ENCODE measurements around the gene GPR176.
"Not testable (repeated sequence)": the region's sequence is repeated elsewhere in the genome, so short reads cannot be mapped to it uniquely, and the experiment has no call there.

Gene GPR176

DNA sequence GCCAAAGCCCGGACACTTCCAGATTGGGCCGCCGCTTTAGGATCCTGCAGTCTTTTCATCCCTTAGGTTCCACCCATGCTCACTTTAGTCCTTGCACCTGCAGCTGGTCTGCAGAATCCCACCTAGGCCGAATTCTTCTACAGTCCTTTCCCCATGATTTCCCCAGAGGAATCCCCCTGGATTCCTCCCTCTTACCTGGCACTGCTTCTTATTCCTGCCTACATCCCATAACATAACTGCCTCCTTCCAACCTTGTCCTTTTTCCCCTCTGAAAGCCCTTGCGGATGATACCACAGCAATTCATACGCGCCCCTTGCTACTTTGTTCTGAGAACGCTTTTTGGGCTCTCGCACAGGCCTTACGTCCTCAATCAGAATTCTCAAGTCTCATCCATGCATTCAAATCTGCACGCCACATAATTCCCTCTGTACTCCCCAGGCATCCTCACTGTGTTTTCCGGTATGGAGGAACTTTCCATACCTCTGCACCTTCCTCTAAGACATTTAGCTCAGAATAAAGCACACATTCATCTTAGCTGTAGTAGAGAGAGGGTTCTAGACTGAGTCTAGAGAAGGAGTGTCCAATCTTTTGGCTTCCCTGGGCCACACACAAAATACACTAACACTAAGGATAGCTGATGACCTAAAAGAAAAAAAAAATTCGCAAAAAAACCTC is 14.5 kb upstream of the GPR176 start:
- no peak for DNase-seq

DNA sequence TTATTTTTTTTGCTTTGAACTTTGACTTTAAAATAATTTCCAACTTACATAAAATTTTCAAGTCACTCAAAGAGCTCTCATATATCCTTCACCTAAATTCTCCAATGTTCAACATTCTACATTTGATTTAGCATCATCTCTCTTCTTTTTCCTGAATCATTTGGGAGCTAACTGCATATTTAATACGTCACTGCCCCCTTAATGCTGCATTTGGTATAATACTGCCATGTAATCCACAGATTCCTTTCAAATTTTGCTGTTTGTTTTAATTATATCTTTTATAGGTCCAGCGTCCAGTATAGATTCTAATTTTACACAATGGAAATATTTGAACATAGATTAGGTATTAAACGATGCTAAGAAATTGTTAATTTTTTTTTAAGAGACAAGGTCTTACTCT is 11.5 kb upstream of the GPR176 start:
- no peak for DNase-seq

- DNase-seq = no peak
These were observed 6.5 kb upstream of the GPR176 start for GRCh38 chr15:39926526-39926925.

DNA sequence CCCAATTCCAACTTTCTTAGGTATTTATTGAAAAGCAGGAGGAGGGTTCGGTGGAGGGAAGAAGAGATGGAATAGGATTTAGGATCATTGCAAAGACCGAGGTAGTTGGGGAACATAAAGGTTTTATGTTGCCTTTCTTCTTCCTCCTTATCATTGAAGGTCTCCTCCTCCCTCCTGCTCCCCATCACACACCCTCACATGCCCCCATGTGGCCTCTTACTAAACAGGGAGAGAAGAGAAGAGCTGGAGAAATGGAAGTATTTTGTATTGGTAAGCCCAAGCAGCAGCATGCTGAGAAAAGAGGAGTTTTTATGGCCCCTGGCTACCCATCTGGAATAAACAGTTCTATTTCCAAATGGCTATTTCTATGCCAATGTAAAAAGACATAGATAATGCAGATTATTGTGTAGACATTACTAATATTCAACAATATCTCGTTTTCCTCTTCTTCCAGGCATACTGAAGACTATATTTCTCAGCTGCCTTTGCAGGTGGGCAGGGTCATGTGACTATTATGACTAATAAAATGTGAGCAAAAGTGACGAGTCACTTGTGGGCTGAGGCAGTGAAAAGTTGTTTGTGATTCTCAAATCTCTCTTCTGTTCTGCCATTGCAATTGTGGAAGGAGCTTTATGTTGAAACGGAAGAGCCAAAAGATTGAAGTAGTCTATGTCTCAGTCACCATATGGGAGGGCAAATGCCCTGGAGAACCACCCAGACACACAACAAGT is 5.2 kb upstream of the GPR176 start:
- DNase-seq = no peak

- no peak for DNase-seq
These were observed 4.4 kb upstream of the GPR176 start for GRCh38 chr15:39924437-39924836.

- DNase-seq = no peak
These were observed 2.5 kb upstream of the GPR176 start for GRCh38 chr15:39922462-39923092.

DNA sequence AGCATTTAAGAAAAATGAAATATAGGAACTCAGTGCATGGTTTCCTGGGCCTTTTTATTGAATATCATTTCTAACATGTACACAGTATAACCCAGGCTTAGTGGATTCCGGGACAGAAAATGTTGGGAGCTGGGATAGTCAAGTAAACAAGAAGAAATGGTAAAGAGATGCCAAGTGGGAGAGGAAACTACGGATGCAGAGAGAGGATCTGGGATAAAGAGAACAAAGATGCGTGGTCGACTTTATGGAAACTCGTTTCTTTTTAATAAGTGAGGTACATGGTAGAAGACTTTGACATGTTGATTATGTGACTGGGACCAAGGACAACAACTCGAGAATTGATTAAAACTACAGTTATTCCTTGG is 1.2 kb upstream of the GPR176 start:
- DNase-seq = no peak

DNA sequence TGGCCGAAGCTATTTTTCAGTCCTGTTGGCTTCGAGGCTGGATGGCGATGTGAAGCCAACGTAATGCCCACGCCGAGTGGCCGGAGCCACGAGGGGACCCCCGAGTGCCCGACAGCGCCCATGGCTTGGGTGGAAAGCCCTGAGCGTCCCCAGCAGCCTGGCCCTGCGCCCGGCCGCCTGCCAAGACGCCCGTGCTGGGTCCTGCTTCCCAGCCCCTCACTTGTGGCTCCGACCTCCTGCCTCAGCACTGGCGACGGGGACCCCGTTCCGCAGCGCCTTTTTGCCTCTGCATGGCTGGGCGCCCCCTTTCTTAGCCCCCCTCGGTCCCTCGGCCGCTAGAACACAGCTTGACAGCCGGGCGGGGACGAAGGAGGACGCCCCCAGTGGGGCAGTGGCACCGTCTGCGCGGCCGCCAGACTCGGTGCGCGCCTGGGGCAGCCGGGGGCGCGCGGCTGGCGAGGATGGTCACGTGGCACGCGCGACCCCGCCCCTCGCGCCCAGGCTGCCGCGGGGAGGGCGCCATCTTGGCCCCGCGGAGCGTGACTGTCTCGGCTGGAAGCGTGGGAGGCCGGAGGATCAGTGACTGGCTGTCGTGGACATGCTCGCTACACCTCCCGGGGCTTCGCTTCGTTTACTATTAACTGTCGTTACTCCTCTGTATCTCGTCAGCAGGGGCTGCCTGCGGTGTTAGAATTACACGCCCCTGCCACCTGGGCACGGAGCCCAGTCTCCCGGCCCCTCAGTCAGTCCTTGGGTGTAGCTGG is 626 bp upstream of the GPR176 start:
- DNase-seq = peak; percentile 71

GRCh38 chr15:39919411-39919747 is 687 bp downstream of the GPR176 start:
- DNase-seq = no peak

- DNase-seq = no peak
These were observed 1.2 kb downstream of the GPR176 start for GRCh38 chr15:39918688-39919385.

DNA sequence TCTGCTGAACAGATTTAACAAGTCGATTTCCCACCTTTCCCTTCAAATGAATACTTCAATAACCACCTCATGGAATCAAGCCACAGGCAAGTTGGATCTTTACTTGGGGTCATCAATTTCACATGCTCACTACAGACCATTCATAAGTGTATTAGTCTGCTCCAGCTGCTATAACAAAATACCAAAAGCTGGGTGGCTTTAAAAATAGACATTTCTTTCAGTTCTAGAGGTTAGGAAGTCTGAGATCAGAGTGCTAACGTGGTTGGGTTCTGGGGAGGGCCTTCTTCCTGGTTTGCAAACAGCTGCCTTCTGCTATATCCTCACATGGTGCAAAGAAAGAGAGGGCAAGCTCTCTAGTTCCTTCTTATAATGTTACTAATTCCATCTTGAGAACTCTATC is 5.1 kb downstream of the GPR176 start:
- no peak for DNase-seq

- no peak for DNase-seq
These were observed 11.1 kb downstream of the GPR176 start for GRCh38 chr15:39909007-39909406.

DNA sequence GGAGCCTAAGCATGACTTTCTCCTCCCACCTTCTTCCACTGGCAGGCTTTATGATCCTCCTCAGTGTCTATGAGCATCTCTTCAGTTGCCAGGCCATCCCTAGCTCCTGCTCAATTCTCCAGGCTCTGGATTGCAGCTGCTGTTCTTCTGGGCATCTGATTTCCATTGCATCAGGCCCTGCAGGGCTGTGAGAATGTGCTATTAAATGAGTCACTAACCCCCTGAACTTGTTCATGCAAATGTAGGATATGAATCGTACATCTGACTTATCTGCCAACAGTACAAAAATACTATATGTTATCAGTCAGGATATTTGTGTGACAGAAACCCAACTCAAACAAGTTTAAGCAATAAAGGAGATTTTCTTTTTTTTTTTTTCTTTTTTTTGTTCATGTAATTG is 11.9 kb downstream of the GPR176 start:
- DNase-seq = no peak

DNA sequence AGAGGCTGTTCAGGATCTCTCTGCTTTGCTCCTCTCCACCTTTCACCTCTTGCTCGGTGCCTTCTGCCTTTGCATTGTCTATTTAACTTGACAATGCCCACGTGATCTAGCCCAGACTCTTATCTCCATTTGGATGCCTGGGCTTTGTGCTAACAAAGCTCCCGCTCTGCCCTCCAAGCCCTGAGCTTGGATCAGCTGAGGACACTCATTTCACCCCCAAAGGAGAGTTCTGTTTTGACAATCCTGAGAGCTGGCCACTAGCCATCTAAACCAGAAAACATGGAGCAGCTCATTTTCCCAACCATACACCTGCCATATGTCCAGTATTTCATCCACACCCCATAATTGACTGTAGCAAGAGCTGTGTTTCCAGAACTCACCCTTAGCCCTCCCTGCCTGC is 12.8 kb downstream of the GPR176 start:
- peak; percentile 38 for DNase-seq

DNA sequence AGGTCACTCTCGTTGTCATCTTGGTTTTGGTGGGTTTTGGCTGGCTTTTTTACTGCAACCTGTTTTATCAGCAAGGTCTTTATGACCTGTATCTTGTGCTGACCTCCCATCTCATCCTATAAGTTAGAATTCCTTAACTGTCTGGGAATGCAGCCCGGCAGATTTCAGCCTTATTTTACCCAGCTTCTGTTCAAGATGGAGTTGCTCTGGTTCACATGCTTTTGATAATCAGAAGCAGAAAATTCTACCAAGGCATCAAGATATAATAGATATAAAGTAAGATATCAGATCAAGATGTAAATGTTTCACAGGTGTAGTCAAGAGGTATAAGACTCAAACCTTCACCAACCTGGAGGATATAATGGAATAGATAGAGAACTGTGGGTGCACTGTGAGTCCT is 16.0 kb downstream of the GPR176 start:
- no peak for DNase-seq

DNA sequence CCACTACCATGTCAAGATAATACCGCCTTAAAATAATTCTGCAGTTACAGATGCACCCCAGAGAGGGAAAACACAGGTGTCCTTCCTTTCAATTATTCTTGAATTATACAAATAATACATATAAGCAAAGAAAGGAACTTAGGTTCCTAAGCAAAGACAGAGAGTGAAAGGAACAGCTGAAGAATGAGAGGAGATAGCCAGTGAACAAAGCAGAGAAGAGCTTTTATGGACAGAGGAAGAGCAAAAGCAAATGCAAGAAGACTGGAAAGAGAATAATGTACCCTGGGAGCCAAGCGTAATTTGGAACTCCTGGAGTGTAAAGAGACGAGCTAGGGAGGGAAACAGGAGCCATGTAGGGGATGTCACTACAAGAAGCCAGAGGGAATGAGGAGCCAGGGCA is 21.7 kb downstream of the GPR176 start:
- DNase-seq = peak; percentile 28

GRCh38 chr15:39896846-39897245 is 23.2 kb downstream of the GPR176 start:
- no peak for DNase-seq

- no peak for DNase-seq
These were observed 24.0 kb downstream of the GPR176 start for GRCh38 chr15:39896101-39896500.

DNA sequence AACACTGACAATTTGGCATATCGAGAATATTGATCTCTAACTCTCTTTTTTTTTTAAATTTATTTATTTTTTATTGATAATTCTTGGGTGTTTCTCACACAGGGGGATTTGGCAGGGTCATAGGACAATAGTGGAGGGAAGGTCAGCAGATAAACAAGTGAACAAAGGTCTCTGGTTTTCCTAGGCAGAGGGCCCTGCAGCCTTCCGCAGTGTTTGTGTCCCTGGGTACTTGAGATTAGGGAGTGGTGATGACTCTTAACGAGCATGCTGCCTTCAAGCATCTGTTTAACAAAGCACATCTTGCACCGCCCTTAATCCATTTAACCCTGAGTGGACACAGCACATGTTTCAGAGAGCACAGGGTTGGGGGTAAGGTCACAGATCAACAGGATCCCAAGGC is 27.0 kb downstream of the GPR176 start:
- not testable (repeated sequence) for DNase-seq

DNA sequence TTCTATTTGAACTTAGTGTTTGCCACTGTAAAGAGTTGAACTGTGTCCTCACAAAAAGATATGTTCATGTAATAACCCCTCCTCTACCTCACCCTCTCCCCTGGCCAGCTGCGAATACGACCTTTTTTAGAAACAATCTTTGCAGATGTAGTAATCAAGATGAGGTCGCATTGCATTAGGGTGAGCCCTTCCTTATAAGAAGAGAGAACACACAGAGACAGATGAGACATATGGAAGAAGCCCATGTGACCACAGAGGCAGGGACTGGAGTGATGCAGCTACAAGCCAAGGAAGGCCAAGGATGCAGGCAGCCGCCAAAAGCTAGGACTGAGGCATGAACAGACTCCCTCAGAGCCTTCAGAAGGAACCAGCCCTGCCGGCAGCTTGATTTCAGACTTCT is 27.6 kb downstream of the GPR176 start:
- DNase-seq = no peak

DNA sequence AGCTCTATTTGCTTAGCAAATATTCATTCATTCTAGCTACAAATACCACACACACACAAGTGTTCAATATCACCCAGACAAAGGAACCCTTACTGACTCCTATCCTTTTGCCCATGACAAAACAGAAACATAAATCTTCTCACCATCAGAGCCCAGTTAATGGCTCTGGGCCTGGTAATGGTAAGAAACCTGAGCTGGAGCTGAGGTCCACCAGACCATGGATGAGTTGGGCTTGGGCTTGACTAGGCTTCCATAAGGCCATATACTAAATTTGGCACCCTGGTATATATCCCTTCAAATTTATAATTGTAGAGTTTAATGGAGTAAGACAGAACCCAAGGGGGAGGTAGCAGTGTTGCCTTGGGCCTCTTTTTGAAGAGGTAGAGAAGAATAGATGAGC is 29.4 kb downstream of the GPR176 start:
- peak; percentile 29 for DNase-seq

- DNase-seq = no peak
These were observed 30.5 kb downstream of the GPR176 start for GRCh38 chr15:39889601-39890000.

DNA sequence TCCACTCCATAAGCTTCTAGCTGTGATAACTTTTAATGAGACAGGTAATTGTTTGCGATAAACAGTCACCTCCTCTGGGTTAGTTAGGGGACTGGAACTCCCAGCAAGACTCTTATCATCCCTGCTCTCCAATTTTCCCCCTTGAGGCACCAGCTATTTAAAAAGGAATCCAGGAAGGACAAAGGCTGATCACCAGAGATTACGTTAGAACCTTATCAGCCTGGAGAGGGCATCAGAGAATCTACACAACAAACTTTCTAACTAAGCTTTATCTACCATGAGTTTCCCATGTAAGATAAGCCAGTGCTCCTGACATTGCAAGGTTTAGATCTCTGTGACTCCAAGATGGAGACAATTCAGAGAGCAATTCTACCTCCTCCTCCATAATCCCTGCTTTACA is 31.3 kb downstream of the GPR176 start:
- DNase-seq = no peak
